Coronary artery (tissue), 2 donors: Measurements from ENCODE around the gene HMCN2.

Experiments used
- DNase-seq: peaks from one replicate; pipeline ENCODE4 v3.0.0-alpha.2; 2017; ENCODE audit warnings: low spot score
- H3K27ac ChIP-seq, 2 donors: fragments of 200-600 bp; sonication (generic); one replicate each; pipeline ENCODE4 v1.5.1; 2016 to 2019
- H3K4me3 ChIP-seq: fragments of 200-600 bp; sonication (generic); 2 replicates; pipeline ENCODE4 v1.5.1; 2016; ENCODE audit warnings: mild to moderate bottlenecking, moderate library complexity
- CTCF ChIP-seq: fragments of 200-600 bp; sonication (generic); IDR thresholded peaks from one replicate; pipeline ENCODE4 v1.5.1; 2019; ENCODE audit warnings: antibody characterized with exemption

Gene HMCN2

GRCh38 chr9:130341839-130342713, 76.5 kb downstream of the HMCN2 start:
- TF ChIP-seq CTCF: no peak
- DNase-seq: no peak

DNA sequence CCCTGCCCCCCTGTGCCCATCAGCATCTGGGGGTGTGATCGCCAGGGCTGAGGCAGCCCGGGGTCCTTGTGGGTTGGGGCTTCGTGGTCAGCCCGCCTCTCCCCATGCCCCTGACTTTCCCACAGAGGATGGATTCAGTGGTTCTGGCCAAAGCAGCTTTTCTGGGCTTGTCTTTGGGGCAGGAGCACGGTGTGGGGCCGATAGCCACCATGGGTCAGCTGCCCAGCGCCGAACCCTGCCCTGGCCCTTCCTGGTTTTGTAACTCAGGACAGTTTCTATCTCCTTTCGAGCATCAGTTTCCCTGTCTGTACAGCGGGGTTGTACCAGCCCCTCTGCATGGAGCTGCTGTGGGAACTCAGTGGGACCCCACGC, 77.1 kb downstream of the HMCN2 start:
- DNase-seq: no peak
- TF ChIP-seq CTCF: no peak
- Histone ChIP-seq H3K4me3 (no peak overlapping the region), H3K27ac (no peak overlapping the region)

More at GRCh38 chr9:130341839-130342713, 76.5 kb downstream of the HMCN2 start:
- no peak overlapping the region for H3K4me3 ChIP-seq
- no peak overlapping the region for H3K27ac ChIP-seq

DNA sequence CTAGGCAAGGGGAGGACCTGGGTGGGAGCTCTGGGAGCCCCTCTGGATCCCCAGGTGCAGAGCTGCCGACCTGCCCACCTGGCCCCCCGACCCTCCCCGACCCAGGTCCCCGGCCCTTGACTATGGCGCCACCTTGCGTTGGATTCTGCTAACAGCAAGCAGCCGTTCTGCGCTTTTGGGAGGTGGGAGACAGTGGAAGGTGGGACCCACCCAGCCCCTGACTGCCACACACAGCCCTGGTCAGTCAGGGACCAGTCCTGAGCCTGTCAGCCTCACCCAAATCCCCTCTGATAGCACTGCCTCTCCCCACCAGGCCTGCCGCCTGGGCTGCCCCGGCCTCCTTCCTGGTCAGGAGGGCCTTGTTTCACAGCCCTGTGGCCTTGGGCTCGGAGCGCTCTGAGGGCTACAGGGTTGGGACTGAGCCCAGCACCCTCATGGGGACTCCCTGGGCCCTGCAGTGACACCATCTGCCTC, 77.9 kb downstream of the HMCN2 start:
- DNase-seq: no peak

DNA sequence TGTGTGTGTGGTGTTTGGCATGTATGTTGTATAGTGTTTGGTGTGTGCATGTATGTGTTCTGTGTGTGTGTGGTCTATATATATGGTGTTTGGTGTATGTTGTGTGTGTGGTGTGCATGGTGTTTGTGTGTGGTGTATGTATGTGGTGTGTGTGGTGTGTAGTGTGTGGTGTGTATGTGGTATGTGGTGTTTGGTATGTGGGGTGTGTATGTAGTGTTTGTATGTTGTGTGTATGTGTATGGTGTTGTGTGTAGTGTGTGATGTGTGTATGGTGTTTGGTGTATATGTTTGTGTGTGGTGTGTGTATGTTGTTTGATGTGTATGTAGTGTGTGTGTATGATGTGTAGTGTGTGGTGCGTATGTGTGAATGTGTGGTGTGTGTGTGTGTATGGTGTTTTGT, 78.8 kb downstream of the HMCN2 start:
- H3K4me3 ChIP-seq: no peak overlapping the region
- no peak for DNase-seq
- TF ChIP-seq CTCF: no peak
- no peak overlapping the region for H3K27ac ChIP-seq

More for the DNA sequence above, 77.9 kb downstream of the HMCN2 start:
- Histone ChIP-seq H3K4me3 (no peak overlapping the region), H3K27ac (no peak overlapping the region)
- TF ChIP-seq CTCF: peak; percentile 70

- no peak overlapping the region for H3K27ac ChIP-seq
- no peak overlapping the region for H3K4me3 ChIP-seq
- no peak for TF ChIP-seq CTCF
- DNase-seq: no peak
Observed at GRCh38 chr9:130345009-130345896, 79.7 kb downstream of the HMCN2 start.

- no peak for TF ChIP-seq CTCF
- DNase-seq: no peak
- Histone ChIP-seq H3K4me3 (no peak overlapping the region), H3K27ac (no peak overlapping the region)
Observed at GRCh38 chr9:130345897-130346385, 80.4 kb downstream of the HMCN2 start.
